Chondrocyte (in vitro differentiated cells): ENCODE results near the gene CD37. TPM values are rescaled to one million over a fixed set of nuclear protein-coding genes. Genes with fewer than 3 reads are reported as not detected.

ENCODE experiments used
- DNase-seq: peaks from one replicate; pipeline ENCODE4 v3.0.0; 2021; ENCODE audit warnings: mixed read lengths, low spot score
- H3K27ac Mint-ChIP-seq: one replicate; pipeline ENCODE4 v1.8.0; 2021; ENCODE audit warnings: mild to moderate bottlenecking, moderate library complexity, mixed read lengths; ENCODE audit not compliant: unreplicated experiment
- H3K27me3 Mint-ChIP-seq: 2 replicates; pipeline ENCODE4 v1.8.0; 2021; ENCODE audit warnings: low read depth, mixed read lengths
- H3K36me3 Mint-ChIP-seq: 2 replicates; pipeline ENCODE4 v1.8.0; 2021; ENCODE audit warnings: low read depth, mixed read lengths
- H3K4me1 Mint-ChIP-seq: 2 replicates; pipeline ENCODE4 v1.8.0; 2021; ENCODE audit warnings: low read depth, mild to moderate bottlenecking, mixed read lengths
- H3K4me3 Mint-ChIP-seq: one replicate; pipeline ENCODE4 v1.8.0; 2021; ENCODE audit warnings: mild to moderate bottlenecking, moderate library complexity, mixed read lengths; ENCODE audit not compliant: unreplicated experiment
- H3K9me3 Mint-ChIP-seq: 2 replicates; pipeline ENCODE4 v1.8.0; 2021; ENCODE audit warnings: low read depth, mixed read lengths
- total RNA-seq: library from RNA; stranded (reverse); gene quantifications from 3 replicates; pipeline ENCODE4 v1.2.1, GENCODE V29; 2021
- TF ChIP-seq, protein P1 (sequence below): fragments of 200-600 bp; sonication (generic); IDR thresholded peaks from 2 replicates; pipeline ENCODE4 v1.5.0; 2021; ENCODE audit warnings: antibody characterized with exemption, mild to moderate bottlenecking, moderate library complexity

Gene CD37
- total RNA-seq, 1 donor from 2014 or later, result not detected

DNA sequence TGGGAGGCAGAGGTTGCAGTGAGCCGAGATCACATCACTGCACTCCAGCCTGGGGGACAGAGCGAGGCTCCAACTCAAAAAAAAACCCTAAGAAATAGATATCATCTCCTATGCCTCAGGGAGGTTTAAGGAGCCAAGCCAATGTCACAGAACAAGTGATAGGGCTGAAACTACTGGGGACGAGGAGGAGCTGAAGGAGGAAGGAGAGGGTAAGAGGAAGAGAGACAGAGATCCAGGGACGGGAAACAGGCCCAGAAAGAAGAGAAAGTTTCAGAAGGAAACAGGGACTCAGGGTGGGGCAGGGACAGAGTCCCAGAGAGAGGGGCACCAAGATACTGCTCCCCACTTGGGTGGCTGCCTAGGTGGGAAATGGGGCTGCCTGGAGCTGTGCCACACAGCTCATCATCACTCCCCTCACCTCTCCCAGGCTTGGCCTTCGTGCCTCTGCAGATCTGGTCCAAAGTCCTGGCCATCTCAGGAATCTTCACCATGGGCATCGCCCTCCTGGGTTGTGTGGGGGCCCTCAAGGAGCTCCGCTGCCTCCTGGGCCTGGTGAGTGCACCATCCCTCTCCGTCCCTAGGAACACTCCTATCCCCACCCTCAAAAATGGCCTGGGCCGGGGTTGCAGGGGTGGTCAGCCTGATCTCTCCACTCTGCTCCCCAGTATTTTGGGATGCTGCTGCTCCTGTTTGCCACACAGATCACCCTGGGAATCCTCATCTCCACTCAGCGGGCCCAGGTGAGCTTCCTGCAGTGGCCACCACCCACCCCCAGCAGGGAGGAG is 1.5 kb downstream of the CD37 start:
- TF ChIP-seq, protein P1, sequence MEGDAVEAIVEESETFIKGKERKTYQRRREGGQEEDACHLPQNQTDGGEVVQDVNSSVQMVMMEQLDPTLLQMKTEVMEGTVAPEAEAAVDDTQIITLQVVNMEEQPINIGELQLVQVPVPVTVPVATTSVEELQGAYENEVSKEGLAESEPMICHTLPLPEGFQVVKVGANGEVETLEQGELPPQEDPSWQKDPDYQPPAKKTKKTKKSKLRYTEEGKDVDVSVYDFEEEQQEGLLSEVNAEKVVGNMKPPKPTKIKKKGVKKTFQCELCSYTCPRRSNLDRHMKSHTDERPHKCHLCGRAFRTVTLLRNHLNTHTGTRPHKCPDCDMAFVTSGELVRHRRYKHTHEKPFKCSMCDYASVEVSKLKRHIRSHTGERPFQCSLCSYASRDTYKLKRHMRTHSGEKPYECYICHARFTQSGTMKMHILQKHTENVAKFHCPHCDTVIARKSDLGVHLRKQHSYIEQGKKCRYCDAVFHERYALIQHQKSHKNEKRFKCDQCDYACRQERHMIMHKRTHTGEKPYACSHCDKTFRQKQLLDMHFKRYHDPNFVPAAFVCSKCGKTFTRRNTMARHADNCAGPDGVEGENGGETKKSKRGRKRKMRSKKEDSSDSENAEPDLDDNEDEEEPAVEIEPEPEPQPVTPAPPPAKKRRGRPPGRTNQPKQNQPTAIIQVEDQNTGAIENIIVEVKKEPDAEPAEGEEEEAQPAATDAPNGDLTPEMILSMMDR, result no peak
- no peak overlapping the region for H3K27ac Mint-ChIP-seq
- H3K4me3 Mint-ChIP-seq, result no peak overlapping the region
- H3K4me1 Mint-ChIP-seq, result peaks cover 5% of the 10 kb centered on the region
- no peaks in the 10 kb centered on the region for H3K27me3 Mint-ChIP-seq
- no peak for DNase-seq
- no peaks in the 10 kb centered on the region for H3K9me3 Mint-ChIP-seq
- H3K36me3 Mint-ChIP-seq, result peaks cover 11% of the 10 kb centered on the region

DNA sequence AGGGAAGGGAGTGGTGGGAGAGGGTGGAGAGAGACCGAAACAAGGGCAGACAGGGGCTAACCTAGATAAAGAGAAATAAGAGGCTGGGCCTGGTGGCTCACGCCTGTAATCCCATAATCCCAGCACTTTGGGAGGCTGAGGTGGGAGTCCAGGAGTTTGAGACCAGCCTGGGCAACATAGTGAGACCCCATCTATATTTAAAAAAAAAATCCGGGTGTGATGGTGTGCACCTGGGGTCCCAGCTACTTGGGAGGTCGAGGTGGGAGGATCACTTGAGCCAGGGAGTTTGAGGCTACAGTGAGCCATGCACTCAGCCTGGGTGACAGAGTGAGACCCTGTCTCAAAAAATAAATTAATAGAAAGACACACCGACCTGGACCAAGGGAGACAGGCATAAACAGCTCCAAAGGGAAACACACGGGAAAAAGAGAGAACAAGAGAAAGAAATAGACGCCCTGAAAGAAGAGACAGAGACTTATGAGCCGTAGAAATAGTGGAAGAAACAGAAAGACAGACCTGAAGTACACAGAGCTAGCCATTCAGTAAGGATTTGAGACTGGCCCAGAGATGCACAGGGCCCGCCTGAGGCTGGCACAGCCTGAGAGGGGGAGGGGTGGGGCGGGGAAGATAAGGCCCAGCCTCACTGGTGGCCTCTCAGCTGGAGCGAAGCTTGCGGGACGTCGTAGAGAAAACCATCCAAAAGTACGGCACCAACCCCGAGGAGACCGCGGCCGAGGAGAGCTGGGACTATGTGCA is 2.2 kb downstream of the CD37 start:
- TF ChIP-seq, protein P1, result no peak
- Mint-ChIP-seq H3K27ac (no peak overlapping the region), H3K36me3 (peaks cover 14% of the 10 kb centered on the region), H3K9me3 (no peaks in the 10 kb centered on the region), H3K27me3 (no peaks in the 10 kb centered on the region), H3K4me1 (no peaks in the 10 kb centered on the region), H3K4me3 (no peak overlapping the region)
- DNase-seq, result no peak

DNA sequence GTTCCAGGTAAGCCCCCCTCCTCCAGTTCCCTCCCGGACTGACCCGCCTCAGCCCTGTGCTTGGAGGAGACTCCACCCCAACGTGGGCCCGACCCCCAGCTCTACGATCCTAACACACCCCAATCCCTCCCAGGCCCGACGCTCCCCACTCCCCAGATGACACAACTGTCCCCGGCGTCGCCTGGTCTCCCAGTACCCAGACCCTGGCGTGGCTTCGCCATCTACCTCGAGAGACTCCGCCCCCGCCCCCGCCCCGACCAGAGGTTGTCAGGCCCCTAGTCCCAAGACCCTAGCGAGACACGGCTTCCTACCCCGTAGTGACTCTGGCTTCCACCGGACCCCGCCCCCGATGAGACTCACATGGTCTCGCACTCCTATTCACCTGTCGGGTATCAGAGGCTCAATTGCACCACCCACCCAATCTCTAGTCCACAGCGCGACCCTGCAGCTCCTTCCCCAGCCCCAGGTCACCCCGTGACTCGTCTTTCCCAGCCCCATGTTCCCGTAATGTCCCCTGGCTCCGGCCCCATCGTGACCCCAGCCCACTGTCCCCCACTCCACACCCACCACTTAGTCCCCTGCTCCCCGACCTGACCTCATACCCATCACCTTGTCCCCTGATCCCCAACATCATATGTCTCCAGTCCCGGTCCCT is 2.9 kb downstream of the CD37 start:
- TF ChIP-seq, protein P1, result no peak

DNA sequence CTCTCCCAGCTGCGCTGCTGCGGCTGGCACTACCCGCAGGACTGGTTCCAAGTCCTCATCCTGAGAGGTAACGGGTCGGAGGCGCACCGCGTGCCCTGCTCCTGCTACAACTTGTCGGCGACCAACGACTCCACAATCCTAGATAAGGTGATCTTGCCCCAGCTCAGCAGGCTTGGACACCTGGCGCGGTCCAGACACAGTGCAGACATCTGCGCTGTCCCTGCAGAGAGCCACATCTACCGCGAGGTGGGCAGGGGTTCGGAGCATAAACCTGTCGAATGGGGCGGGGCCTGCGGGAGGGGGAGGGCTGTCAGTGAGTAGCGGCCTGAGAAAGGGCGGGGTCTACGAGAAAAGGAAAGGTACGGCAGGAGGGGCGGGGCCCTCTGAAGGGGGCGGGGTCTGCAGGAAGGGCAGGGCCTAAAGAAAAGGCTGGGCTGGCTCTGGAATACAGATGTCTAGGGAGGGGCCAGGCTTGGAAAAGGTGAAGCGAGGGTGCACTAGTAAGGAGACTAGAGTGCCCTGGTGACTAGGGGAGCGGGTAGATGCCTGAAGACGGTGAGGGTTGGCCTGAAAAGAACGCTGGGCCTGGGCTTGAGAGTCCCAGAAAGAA is 3.6 kb downstream of the CD37 start:
- TF ChIP-seq, protein P1, result no peak
- no peak overlapping the region for H3K4me3 Mint-ChIP-seq
- no peaks in the 10 kb centered on the region for H3K9me3 Mint-ChIP-seq
- no peaks in the 10 kb centered on the region for H3K27me3 Mint-ChIP-seq
- DNase-seq, result peak; percentile 81
- H3K4me1 Mint-ChIP-seq, result no peaks in the 10 kb centered on the region
- H3K27ac Mint-ChIP-seq, result no peak overlapping the region
- H3K36me3 Mint-ChIP-seq, result peaks cover 24% of the 10 kb centered on the region

More for the DNA sequence above, 2.9 kb downstream of the CD37 start:
- no peaks in the 10 kb centered on the region for H3K27me3 Mint-ChIP-seq
- H3K9me3 Mint-ChIP-seq, result no peaks in the 10 kb centered on the region
- no peaks in the 10 kb centered on the region for H3K4me1 Mint-ChIP-seq
- H3K36me3 Mint-ChIP-seq, result peaks cover 21% of the 10 kb centered on the region
- H3K27ac Mint-ChIP-seq, result no peak overlapping the region
- no peak overlapping the region for H3K4me3 Mint-ChIP-seq
- DNase-seq, result peak; percentile 86
